Stimulated activated CD4-positive, alpha-beta T cell treated with anti-CD3 and anti-CD28 coated beads, Interleukin-2, amount 100 ng/mL, for 48 hours (primary cell): ENCODE results near the gene TTC31.

Experiments used
- DNase-seq, 2 donors: peaks; one replicate each; pipeline ENCODE4 v3.0.0-alpha.2; 2020

Gene TTC31

GRCh38 chr2:74527741-74528140 lies 44.9 kb downstream of the TTC31 start:
- no peak for DNase-seq

GRCh38 chr2:74528600-74529356 lies 45.9 kb downstream of the TTC31 start:
- DNase-seq, result no peak

- DNase-seq, result peak; percentile 85 to 89
Observed at GRCh38 chr2:74529357-74530238, 46.7 kb downstream of the TTC31 start, which contains the start of the genes AUP1 and HTRA2. Gene AUP1, minus strand, starts transcription at chr2:74529706. Its CDS starts 77 bp downstream, at chr2:74529629. Gene HTRA2, plus strand, starts transcription at chr2:74529933. Its CDS starts 74 bp downstream, at chr2:74530007.

- DNase-seq, result peak in 1 of 2 donors; percentile 33
Observed at GRCh38 chr2:74530239-74531187, 47.6 kb downstream of the TTC31 start.

- no peak for DNase-seq
Observed at GRCh38 chr2:74531666-74532065, 48.8 kb downstream of the TTC31 start.

GRCh38 chr2:74532222-74532621 lies 49.3 kb downstream of the TTC31 start:
- no peak for DNase-seq

GRCh38 chr2:74533464-74533863 lies 50.6 kb downstream of the TTC31 start:
- no peak for DNase-seq

GRCh38 chr2:74534411-74534810 lies 51.5 kb downstream of the TTC31 start:
- no peak for DNase-seq

- no peak for DNase-seq
Observed at GRCh38 chr2:74535440-74535965, 52.6 kb downstream of the TTC31 start.

GRCh38 chr2:74536166-74536950 lies 53.5 kb downstream of the TTC31 start:
- DNase-seq, result no peak

GRCh38 chr2:74537140-74537539 lies 54.3 kb downstream of the TTC31 start:
- no peak for DNase-seq

GRCh38 chr2:74538881-74539339 lies 56.0 kb downstream of the TTC31 start:
- DNase-seq, result no peak

GRCh38 chr2:74540291-74540690 lies 57.4 kb downstream of the TTC31 start:
- DNase-seq, result no peak

GRCh38 chr2:74542978-74543377 lies 60.1 kb downstream of the TTC31 start:
- no peak for DNase-seq
